HG03159 (cell line): ENCODE measurements around the gene PTPDC1.
"Not testable (repeated sequence)": the region's sequence is repeated elsewhere in the genome, so short reads cannot be mapped to it uniquely, and the experiment has no call there.

Source experiments
- ATAC-seq: cut with Tn5 transposase; IDR thresholded peaks from one replicate; pipeline ENCODE4 v1.9.1; 2021; ENCODE audit warnings: mild to moderate bottlenecking, moderate library complexity; ENCODE audit not compliant: unreplicated experiment

The PTPDC1 gene

DNA sequence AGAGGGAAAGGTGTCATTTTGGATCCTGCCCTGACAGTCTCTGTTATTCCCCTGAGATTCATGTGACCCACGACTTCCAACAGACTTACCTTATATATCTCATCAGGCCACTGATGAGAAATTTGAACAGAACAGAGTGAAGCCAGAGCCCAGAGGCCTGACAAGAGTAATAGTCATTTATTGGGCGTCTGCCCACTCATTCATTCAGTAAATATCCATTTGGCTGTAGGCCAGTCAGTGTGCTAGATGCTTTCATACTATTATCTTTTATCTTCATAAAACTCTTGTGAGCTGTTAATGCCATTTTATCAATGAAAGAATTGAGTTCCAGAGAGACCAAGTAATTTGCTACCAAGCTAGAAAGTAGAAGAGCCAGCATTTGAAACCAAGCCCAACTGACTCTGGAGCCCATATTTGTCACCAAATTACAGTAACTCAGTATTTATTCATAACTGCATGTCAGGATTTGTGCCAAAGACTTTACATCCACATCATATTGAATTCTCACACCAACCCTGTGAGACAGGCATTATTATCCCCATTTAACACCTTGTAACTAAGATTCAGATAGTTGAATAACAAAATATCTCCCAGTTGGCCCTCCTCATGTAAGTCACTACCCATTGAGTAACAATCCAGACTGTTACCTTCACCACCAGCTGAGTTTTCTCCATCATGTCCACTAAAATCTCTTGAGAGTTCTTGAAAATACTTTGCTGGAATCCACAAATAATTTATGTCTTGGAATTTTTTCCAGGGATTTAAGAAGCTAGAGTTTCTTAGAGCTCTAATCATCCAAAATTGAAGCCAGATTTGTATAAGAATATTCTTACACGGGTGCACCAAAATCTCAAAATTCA, 2.5 kb downstream of the PTPDC1 start:
- no peak for ATAC-seq

DNA sequence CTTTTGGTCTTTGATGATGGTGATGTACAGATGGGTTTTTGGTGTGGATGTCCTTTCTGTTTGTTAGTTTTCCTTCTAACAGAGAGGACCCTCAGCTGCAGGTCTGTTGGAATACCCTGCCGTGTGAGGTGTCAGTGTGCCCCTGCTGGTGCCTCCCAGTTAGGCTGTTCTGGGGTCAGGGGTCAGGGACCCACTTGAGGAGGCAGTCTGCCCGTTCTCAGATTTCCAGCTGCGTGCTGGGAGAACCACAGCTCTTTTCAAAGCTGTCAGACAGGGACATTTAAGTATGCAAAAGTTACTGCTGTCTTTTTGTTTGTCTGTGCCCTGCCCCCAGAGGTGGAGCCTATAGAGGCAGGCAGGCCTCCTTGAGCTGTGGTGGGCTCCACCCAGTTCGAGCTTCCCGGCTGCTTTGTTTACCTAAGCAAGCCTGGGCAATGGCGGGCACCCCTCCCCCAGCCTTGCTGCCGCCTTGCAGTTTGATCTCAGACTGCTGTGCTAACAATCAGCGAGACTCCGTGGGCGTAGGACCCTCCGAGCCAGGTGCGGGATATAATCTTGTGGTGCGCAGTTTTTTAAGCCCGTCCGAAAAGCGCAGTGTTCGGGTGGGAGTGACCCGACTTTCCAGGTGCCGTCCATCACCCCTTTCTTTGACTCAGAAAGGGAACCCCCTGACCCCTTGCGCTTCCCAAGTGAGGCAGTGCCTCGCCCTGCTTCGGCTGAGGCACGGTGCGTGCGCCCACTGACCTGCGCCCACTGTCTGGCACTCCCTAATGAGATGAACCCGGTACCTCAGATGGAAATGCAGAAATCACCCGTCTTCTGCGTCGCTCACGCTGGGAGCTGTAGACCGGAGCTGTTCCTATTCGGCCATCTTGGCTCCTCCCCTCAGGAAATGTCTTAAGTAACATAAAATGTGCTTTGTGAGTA, 10.2 kb downstream of the PTPDC1 start:
- not testable (repeated sequence) for ATAC-seq

DNA sequence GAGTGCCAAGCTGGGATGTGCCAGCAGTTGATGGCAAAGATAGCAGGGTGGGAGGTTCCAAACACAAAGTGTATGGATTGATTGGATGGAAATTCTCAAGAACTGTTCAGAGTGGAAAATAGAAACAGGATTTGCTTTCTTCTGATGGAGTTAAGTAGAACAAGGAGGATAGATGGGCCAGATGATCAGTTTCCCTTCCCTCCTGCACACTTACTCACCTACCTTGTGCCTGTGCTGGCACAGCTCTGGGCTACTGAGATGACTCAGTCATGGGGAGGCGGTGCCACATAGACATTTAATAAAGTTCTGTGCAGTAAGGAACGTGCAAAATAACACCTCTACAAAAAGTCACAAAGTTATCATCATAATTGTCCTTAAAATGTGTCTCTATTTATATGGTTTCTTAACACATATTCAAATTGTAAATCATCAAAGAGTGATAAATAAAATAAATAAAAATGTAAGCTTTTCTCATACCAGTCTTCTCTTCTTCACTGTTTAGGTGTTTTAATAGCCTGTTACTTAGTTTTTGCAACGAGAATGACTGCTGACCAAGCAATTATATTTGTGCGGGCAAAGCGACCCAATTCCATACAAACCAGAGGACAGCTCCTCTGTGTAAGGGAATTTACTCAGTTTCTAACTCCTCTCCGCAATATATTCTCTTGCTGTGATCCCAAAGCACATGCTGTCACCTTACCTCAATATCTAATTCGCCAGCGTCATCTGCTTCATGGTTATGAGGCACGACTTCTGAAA, 12.7 kb downstream of the PTPDC1 start:
- ATAC-seq, result no peak

DNA sequence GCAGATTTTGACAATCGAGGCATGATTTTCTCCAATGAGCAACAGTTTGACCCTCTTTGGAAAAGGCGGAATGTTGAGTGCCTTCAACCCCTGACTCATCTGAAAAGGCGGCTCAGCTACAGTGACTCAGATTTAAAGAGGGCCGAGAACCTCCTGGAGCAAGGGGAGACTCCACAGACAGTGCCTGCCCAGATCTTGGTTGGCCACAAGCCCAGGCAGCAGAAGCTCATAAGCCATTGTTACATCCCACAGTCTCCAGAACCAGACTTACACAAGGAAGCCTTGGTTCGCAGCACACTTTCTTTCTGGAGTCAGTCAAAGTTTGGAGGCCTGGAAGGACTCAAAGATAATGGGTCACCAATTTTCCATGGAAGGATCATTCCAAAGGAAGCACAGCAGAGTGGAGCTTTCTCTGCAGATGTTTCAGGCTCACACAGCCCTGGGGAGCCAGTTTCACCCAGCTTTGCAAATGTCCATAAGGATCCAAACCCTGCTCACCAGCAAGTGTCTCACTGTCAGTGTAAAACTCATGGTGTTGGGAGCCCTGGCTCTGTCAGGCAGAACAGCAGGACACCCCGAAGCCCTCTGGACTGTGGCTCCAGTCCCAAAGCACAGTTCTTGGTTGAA, 13.6 kb downstream of the PTPDC1 start:
- no peak for ATAC-seq

DNA sequence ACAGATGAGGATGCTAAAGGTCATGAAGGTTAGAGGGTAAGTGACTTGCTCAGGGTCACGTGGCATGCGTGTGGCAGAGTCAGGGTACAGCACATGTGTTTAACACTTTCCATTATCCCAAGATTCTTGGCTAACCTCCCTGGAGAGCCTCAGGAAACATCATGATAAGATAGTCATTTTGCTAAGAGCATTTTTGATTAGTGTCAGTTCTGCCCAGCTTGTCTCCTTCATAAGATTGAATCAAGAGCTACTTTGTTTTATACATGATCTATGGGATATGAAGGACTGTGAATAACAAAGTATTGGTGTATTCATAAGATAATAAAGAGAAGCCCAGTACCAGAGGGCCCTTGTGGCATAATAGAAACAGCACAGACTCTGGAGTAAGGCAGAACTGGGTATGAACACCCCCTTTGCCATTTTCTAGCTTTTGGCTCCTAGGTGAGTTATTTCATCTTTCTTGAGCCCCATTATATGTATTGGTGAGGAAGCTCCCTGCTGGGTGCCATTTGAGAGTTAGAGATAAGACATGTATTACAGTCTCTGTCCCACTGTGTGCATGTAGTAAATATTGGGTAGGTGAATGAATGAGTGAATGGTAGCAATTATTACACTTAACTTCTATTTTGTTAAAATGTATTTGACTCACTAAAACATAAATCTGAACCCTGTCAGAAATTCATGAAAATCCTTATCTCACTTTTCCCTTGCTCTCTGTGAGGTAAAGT, 16.1 kb downstream of the PTPDC1 start:
- no peak for ATAC-seq

DNA sequence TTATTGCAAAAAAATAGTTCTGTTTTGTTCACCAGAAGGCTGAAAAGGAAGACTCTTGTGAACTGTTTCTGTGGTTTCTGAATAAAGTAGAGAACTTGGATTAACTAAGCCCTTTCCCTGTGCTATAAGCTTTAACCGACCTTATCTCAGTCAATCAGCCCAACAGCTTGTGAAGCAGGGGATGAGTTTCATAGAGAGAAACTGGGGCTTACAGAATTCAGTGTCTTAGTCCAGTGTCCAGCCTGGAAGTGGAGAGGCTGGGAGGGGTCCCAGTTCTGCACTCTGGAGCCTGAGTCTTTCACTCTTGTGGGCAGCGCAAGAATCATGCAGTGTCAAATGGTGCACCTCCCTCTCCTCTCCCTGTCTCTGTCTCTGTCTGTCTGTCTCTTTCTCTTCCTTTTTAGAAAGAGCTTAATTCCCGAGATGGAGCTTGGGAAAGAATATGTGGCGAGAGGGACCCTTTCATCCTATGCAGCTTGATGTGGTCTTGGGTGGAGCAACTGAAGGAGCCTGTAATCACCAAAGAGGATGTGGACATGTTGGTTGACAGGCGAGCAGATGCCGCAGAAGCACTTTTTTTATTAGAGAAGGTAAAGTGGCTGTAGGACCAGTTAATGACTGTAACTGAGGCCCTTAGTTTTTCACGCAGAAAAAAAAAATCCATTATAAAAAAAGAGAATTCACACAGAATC, 17.0 kb downstream of the PTPDC1 start:
- ATAC-seq, result no peak

DNA sequence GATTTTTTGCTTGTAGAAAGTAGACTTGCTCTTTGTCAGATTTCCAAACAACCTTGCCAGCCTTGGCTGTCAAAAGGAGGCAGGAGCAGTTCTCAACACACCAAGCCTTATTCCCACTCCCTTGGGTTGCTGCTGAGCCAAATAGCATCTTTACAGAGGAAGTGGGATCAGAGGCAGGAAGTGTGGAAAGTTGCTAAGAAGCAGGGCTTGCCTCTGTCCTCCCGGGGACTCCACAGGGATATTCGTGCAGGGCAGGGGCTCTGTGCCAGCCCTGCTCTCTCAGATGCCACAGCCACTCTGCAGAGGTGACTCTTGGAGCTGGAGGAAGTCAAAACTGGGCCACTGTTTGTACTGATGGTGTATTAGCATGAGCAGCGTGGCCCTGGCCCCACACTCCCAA, 24.3 kb downstream of the PTPDC1 start:
- no peak for ATAC-seq

DNA sequence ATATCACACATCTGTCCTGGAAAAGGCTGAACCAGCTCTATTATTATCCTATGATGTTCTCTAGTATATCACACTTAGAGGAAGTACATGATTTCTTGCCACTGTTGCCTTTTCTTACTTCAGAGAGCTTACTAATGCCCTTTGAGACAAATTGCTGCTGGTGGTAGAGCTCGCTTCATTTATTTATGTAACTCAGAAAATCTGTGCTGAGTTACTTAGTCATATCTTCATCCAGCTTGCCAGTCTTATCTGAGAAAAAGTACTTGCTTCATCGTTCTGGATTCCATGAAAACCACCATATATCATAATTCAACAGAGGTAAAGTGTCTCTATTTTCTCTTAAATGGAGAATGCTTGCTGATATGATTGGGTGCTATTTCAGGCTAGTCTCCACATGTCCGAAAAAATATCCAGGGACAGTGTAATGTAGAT, 26.6 kb downstream of the PTPDC1 start:
- no peak for ATAC-seq

DNA sequence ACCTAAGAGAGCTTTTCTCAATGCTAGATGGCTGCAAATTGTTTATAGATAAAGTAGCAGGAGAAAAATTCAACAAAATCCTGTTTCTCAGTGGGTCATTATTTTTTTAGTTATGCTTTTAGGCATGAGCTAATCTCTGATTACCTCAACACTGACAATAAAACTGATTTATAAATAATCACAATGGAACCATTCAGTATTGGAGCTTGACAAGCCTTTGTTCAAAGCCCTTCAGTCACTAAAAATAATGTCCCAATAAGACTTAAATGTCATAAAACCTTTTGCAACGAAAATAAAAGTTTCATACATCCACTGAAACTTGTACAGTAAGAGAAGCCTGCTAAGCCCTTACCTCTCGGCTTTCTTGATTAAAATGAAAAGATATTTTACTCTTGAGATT, 27.2 kb downstream of the PTPDC1 start:
- no peak for ATAC-seq

DNA sequence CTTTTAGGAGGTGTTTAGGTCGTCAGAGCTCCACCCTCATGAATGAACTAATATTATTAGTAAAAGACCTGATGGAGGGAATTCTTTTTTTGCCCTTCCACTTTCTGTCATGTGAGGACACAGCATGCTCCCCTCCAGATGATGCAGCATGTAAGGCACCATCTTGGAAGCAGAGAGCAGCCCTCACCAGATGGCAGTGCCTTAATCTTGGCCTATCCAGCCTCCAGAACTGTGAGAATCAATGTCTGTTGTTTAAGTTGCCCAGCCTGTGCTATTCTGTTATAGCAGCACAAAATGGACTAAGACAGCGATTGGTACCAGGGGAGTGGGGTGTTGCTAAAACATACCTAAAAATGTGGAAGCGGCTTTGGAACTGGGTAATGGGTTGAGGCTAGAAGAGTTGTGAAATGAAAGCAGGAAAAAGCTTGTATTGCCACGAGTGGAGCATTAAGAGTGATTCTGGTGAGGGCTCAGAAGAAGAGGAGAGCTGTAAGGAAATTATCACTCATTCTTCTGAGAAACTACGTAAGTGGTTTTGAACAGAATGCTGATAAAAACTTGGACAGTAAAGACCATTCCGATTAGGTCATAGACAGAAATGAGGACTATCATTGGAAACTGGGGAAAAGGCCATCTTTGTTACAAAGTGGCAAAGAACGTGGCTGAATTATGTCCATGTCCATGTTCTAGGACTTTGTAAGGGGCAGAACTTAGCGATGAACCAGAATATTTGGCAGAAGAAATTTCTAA, 28.6 kb downstream of the PTPDC1 start:
- ATAC-seq, result no peak

DNA sequence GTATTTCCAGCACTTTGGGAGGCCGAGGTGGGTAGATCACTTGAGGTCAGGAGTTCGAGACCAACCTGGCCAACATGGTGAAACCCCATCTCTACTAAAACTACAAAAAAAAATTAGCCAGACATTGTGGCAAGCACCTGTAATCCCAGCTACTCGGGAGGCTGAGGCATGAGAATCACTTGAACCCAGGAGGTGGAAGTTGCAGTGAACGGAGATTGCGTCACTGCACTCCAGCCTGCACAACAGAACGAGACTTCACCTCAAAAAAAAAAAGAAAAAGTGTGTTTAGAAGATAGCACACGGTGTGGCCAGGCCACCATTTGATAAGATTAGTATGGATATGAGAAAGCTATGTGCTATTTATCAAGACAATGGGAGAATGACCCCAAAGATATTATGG, 35.8 kb downstream of the PTPDC1 start:
- not testable (repeated sequence) for ATAC-seq

DNA sequence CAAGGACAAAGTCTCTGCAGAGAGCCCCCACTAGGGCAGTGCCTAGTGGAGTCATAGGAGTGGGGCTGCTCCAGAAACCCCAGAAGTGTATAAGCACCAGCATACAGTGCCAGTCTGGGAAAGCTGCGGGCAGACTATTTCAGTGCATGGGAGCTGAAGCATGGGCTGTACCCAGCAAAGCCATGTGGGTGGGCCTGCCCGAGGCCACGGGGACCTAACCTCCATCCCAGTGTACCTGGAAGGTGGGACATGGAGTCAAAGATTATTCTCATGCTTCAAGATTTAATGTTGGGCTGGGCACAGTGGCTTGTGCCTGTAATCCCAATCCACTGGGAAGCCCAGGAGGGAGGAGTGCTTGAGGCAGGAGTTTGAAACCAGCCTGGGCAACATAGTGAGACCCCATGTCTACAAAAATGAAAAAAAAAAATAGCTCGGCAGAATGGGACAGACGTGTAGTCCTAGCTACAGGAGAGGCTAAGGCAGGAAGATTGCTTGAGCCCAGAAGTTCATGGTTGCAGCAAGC, 36.7 kb downstream of the PTPDC1 start:
- no peak for ATAC-seq

DNA sequence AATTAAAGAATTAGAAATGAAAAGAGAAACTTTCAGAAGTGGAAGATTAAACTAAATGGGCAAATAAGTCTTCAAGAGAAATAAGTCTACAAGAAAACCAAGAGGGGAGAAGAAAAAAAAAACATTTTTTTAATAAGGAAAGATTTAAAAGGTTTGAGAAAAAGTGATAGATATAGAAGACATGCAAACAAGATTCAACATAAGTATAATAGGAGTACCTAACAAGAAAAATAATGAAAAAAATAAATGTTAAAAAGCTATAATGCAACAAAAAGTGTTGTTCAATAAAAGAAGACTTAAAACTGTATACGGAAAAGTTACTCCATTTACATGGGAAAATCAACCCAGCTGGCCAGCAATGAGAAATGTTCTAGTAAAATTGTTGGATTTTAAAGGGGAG, 42.6 kb downstream of the PTPDC1 start:
- no peak for ATAC-seq

DNA sequence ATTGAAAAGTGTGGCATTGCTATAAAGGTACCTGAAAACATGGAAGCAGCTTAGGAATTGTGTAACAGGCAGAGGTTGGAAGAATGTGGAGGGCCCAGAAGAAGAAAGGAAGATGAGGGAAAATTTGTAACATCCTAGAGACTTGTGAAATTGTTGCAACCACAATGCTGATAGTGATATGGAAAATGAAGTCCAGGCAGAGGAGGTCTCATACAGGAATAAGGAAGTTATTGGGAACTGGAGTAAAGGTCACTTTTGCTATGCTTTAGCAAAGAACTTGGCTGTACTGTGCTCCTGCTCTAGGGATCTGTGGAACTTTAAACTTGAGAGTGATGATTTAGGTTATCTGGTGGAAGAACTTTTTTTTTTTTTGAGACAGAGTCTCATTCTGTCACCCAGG, 43.5 kb downstream of the PTPDC1 start:
- ATAC-seq, result no peak

DNA sequence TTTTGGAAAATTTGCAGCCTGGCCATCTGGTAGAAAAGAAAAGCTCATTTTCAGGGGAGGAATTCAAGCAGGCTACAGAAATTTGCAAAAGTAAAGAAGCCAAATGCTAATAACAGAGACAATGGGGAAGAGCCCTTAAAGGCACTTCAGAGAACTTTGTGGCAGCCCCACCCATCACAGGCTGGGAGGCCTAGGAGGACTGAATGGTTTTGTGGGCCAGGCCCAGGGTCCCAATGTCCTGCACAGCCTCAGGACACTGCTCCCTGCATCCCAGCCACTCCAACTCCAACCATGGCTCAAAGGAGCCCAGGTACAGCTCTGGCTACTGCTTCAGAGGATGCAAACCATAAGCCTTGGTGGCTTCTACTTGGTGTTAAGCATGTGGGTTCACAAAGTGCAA, 44.3 kb downstream of the PTPDC1 start:
- ATAC-seq, result no peak

DNA sequence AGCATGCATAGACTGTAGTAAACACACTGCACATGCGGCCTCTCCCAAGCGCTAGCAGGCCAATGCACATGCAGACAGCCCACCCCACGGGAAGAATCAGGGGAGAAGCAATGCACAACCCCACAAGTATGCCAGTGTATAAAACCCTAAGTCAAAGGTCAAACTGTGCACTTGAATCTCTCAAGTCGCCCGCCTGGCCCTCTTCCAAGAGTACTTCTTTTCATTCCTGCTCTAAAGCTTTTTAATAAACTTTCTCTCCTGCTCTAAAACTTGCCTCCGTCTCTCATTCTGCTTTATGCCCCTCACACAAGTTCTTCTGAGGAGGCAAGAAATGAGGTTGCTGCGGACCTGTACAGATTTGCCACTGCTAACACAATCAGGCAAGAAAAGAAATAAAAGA, 50.4 kb downstream of the PTPDC1 start:
- no peak for ATAC-seq

DNA sequence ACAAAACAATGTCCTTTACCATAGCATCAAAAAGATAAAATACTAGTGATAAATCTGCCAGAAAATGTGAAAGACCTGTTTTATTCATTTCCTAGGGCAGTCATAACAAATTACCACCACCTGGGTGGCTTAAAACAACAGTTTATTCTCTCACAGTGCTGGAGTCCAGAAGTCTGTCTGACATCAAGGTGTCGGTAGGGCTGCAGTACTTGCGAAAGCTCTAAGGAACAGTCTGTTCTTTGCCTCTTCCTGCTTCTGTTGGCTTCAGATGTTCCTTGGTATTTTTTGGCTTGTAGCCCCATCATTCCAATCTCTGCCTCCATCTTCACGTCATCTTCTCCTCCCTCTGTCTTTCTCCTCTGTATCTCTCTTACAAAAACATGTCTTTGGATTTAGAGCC, 51.0 kb downstream of the PTPDC1 start:
- no peak for ATAC-seq

DNA sequence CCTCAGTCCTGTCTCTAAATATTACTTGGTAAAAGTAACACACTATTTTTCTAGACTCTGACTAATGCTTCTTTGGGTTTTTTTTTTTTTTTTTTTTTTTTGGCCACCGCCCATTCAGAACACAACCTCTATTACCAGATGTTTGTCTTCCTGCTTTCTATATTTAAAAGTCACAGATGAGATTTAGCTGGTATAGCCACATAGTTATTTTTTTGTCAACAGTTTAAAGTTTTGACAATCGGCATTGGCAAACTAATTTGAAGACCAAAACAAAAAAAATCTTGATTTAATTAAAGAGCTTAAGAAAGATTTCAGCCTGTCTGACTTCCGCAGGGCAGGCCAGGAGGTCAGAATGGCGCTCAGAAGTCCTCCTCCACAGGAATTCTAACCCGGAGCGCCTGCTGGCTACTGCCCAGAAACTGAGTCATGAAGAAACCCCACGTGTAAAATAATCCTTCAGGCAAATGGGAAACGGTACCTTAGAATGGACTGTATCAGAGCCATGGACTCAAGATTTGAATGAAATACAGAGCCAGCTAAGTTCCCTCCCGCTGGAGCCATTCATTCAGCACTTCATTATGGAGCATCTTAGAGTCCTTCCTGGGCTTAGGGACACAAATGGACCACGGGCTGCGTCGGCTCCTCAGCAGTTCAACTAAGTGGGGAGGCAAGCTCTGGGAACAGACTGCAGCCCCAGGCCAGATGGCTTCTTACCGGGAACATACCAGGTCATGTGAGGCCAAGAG, 55.6 kb downstream of the PTPDC1 start:
- ATAC-seq, result no peak
